Thyroid gland (tissue), 4 donors: ENCODE measurements around the gene GLYATL1. TPM values are rescaled to one million over a fixed set of nuclear protein-coding genes. Genes with fewer than 3 reads are reported as not detected.

Source experiments
- DNase-seq, 2 donors: peaks; one replicate each; pipeline ENCODE4 v3.0.0-alpha.2; 2019
- H3K27ac ChIP-seq, 3 donors: fragments of 200-600 bp; sonication (generic); 1 replicate in 2 of 3; 2 replicates in 1 of 3; pipeline ENCODE4 v1.5.1; 2016 to 2019; ENCODE audit warnings: mild to moderate bottlenecking in 1 of 3, moderate library complexity in 1 of 3
- H3K27me3 ChIP-seq: fragments of 200-600 bp; sonication (generic); one replicate; pipeline ENCODE4 v1.5.1; 2019
- H3K36me3 ChIP-seq, 2 donors: fragments of 200-600 bp; sonication (generic); one replicate each; pipeline ENCODE4 v1.5.1; 2016 to 2019
- H3K4me1 ChIP-seq, 2 donors: fragments of 200-600 bp; sonication (generic); one replicate each; pipeline ENCODE4 v1.5.1; 2017 to 2019
- H3K4me3 ChIP-seq, 3 donors: fragments of 200-600 bp; sonication (generic); replicated peaks in 1 of 3; 1 replicate in 2 of 3; 2 replicates in 1 of 3; pipeline ENCODE4 v1.5.1; 2016; ENCODE audit warnings: mild to moderate bottlenecking in 1 of 3
- H3K9me3 ChIP-seq: fragments of 200-600 bp; sonication (generic); one replicate; pipeline ENCODE4 v1.5.1; 2017
- POLR2A ChIP-seq, 2 donors: fragments of 450-650 bp; IDR thresholded peaks; one replicate each; pipeline ENCODE4 v1.6.1; 2017; ENCODE audit warnings: antibody characterized with exemption in 2 of 2, mild to moderate bottlenecking in 2 of 2, moderate library complexity in 1 of 2
- WGBS, 2 donors: methylation state at CpG; one replicate each; pipeline ENCODE4 v1.1.5; 2017; 5-methylcytosine and 5-hydroxymethylcytosine counted together
- intact Hi-C: fragments of 100-400 bp; cut with DNase I; formaldehyde crosslinking; loops from one replicate; pipeline ENCODE4 v1.15.1; 2023
- total RNA-seq, 4 donors: library from RNA; depleted of rRNA; stranded (reverse); fragments of >200 nt; gene quantifications; one replicate each; pipeline ENCODE4 v1.2.3, GENCODE V29; 2016
- TF ChIP-seq, protein P1 (sequence below), 6 experiments: fragments of 200-600 bp in 3 of 6; fragments of 450-650 bp in 3 of 6; sonication (generic) in 3 of 6; IDR thresholded peaks; one replicate each; pipeline ENCODE4 v1.5.1; 2016 to 2019; ENCODE audit warnings: antibody characterized with exemption in 6 of 6, mild to moderate bottlenecking in 2 of 6, inconsistent platforms in 1 of 6, moderate library complexity in 1 of 6

Gene GLYATL1
- total RNA-seq, 4 donors from 2014 or later: not detected

DNA sequence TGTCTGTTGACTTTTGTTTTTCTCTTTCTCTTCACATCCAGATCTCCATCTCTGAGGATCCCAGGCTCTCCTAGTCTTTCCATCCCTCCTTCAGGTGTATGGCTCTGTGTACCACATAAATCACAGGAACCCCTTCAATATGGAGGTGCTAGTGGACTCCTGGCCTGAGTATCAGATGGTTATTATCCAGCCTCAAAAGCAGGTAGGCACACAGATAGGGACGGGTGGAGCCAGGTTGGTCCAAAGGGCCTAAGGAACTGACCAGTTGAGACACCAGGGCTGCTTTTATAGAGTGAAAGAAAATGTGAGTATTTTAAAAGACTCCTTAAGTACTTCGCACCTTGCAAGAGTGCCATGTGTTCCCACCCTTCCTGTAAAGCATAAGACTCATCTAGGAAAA lies 39.9 kb downstream of the GLYATL1 start:
- intact Hi-C loops: no loop called here
- no peak for DNase-seq

DNA sequence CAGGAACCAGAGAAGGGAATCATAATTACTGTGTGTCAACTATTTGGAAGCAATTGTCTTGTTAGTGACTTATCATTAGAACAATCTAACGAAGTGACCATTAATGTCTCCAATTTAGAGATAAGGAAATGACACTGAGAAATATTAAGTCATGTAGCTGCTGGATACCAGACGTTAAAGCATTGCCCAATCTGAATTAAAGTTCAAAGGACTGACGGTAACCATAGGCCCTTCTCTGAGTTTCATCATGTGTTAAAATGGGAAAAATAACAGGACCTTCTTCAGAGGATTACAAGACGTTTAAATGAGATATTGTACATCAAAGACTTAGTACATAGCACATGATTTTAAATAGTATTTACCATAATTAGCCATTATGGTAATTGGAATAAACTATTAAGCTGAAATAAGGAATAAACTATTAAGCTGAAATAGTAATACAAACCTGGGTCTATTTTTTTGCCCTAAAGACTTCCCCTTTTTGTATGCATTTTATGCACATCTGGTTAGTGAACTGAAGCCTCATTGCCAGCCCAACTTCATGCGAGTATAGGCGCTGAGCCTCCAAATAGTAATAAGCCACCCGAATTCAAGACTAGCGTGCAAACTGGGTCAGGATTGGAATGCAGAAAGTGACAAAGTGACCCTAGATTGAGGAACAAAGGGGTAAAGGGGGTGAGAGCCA lies 41.0 kb downstream of the GLYATL1 start:
- H3K27me3 ChIP-seq: no peaks in the 10 kb centered on the region
- 75 to 83% methylated on average over 8 of the region's 8 CpGs for WGBS, 2 donors
- intact Hi-C loops: no loop called here
- no peak overlapping the region for H3K4me3 ChIP-seq
- no peaks in the 10 kb centered on the region for H3K9me3 ChIP-seq
- no peaks in the 10 kb centered on the region for H3K36me3 ChIP-seq
- no peak for DNase-seq
- no peak overlapping the region for H3K27ac ChIP-seq
- no peak for TF ChIP-seq POLR2A (IDR thresholded peaks at IDR 0.05)
- TF ChIP-seq, protein P1, sequence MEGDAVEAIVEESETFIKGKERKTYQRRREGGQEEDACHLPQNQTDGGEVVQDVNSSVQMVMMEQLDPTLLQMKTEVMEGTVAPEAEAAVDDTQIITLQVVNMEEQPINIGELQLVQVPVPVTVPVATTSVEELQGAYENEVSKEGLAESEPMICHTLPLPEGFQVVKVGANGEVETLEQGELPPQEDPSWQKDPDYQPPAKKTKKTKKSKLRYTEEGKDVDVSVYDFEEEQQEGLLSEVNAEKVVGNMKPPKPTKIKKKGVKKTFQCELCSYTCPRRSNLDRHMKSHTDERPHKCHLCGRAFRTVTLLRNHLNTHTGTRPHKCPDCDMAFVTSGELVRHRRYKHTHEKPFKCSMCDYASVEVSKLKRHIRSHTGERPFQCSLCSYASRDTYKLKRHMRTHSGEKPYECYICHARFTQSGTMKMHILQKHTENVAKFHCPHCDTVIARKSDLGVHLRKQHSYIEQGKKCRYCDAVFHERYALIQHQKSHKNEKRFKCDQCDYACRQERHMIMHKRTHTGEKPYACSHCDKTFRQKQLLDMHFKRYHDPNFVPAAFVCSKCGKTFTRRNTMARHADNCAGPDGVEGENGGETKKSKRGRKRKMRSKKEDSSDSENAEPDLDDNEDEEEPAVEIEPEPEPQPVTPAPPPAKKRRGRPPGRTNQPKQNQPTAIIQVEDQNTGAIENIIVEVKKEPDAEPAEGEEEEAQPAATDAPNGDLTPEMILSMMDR (IDR thresholded peaks at IDR 0.05): no peak
- no peaks in the 10 kb centered on the region for H3K4me1 ChIP-seq

More for the DNA sequence above, 39.9 kb downstream of the GLYATL1 start:
- Histone ChIP-seq H3K36me3 (no peaks in the 10 kb centered on the region), H3K4me3 (no peak overlapping the region), H3K27ac (no peak overlapping the region), H3K4me1 (no peaks in the 10 kb centered on the region), H3K9me3 (no peaks in the 10 kb centered on the region), H3K27me3 (no peaks in the 10 kb centered on the region)
- 79 to 91% methylated on average over 2 of the region's 2 CpGs for WGBS, 2 donors
- TF ChIP-seq POLR2A (IDR thresholded peaks at IDR 0.05): no peak
- TF ChIP-seq, protein P1 (IDR thresholded peaks at IDR 0.05): no peak

DNA sequence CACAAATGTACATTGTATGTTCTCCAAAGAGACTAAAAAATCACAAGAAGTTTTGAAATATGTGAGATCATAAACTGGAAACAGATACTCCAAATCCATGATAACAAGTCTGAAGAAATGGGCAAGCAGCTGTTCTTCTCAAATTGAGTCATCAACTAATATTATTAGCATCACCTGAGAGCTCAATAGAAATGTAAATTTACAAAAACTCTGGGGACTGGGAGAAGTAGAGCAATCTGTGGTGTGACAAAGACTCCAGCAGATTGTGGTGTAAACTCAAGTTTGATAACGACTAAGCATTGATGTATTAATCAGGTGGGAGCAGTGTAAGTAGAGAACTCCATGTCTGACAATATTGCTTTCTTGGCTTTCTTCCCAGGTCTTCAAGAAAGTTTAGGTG lies 53.2 kb downstream of the GLYATL1 start:
- H3K4me3 ChIP-seq: no peak overlapping the region
- WGBS, 2 donors: 72 to 78% methylated on average over 1 of the region's 1 CpG
- DNase-seq: no peak
- H3K36me3 ChIP-seq: no peaks in the 10 kb centered on the region
- no peaks in the 10 kb centered on the region for H3K27me3 ChIP-seq
- no peaks in the 10 kb centered on the region for H3K4me1 ChIP-seq
- intact Hi-C loops: no loop called here
- TF ChIP-seq POLR2A (IDR thresholded peaks at IDR 0.05): no peak
- TF ChIP-seq, protein P1 (IDR thresholded peaks at IDR 0.05): no peak
- no peaks in the 10 kb centered on the region for H3K9me3 ChIP-seq
- no peak overlapping the region for H3K27ac ChIP-seq

DNA sequence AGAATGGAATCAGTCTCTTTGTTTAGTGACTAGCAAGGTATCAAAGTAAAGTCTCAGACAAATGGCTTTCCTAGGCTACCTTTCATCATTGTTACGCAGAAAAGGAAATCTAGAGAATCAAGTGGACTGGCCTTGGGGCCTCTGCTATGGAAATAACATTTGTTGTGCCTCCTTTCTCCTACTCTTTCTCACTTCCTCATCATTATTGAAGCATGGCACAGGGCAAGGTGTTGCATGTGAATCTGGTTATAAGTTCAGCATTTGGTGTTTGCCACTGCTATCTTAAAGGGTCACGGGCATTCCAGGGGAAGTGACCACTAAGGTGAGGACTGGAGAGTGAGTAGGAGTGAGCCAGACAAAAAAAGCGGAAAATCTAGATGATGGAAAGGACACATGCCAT lies 54.9 kb downstream of the GLYATL1 start:
- Histone ChIP-seq H3K36me3 (no peaks in the 10 kb centered on the region), H3K9me3 (no peaks in the 10 kb centered on the region), H3K27ac (no peak overlapping the region), H3K4me1 (no peaks in the 10 kb centered on the region), H3K4me3 (no peak overlapping the region), H3K27me3 (no peaks in the 10 kb centered on the region)
- DNase-seq: no peak
- WGBS, 2 donors: 82 to 89% methylated on average over 3 of the region's 3 CpGs
- intact Hi-C loops: no loop called here
- TF ChIP-seq POLR2A (IDR thresholded peaks at IDR 0.05): no peak
- TF ChIP-seq, protein P1 (IDR thresholded peaks at IDR 0.05): no peak

DNA sequence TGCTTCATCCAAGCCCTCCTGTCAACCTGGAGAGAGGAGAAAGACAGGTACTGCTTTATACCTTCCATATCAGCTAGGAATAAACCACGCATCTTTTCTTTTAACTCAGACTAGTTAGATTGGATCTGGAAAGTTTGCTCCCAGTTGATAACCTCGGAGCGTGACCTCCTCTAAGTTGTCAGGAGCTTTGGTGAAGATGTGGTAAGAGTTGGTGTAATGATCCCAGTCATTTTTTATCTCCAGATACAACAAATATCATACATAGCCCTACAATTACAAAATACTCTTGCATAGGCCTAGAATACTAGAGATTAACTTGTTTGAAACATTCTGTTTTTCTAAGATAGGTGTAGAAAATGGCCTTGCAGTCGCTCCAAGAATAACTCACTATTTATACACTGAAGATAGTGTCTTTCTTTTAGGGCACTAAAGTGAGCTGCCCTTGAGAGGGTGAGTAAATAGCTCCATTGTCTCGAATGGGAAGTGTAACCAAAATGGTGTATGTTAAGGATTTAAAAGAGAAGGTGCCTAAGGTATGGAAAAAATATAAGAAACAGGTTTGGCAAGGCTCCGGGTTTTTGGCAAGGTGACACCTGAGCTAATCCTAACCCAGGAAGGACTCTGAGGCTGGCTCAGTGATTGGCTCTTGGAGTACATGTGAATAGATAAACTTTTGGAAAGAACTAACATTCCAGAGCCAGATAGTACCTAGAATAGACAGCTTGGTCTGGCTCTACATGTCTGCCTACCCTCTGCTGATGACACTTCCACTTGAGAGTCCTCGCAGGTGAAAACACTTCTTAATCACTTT lies 59.4 kb downstream of the GLYATL1 start:
- no peak for DNase-seq
- Histone ChIP-seq H3K4me1 (no peaks in the 10 kb centered on the region), H3K27ac (no peak overlapping the region), H3K27me3 (no peaks in the 10 kb centered on the region), H3K36me3 (no peaks in the 10 kb centered on the region), H3K4me3 (no peak overlapping the region), H3K9me3 (no peaks in the 10 kb centered on the region)
- 61 to 64% methylated on average over 7 of the region's 7 CpGs for WGBS, 2 donors
- intact Hi-C loops: no loop called here
- TF ChIP-seq, protein P1 (IDR thresholded peaks at IDR 0.05): no peak
